ENCODE results near the gene ASTN2.

ASTN2 gene

DNA sequence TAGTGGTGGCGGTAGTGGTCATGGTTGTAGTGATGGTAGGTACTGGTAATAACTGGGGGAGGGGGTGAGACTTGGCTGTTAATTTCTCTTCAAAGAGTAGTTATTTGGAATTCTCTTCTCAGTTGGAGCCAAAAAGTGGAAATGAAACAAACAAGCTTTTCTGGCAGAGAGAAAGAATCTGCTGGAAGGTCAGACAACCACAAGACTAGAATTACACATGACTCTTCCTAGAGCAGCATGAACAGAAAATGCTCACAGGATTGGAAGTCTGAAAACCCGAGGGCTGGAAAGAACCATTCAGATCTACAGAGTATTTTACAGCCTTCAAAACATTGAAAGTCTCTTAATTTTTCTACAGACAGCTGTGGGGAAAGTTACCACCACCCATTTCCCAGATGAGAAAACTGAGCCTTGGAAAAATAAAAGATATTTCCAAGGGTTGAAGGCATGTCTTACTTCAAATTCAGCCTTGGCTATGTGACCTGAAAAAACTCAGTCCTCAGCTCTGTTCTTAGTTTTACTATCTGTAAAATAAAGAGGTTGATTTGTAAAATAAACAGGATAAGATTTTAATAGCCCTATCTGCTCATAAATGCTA, 770.7 kb downstream of the ASTN2 start:
- no peak for DNase-seq

- no peak for DNase-seq
Observed at GRCh38 chr9:116643691-116644090, 771.2 kb downstream of the ASTN2 start.

DNA sequence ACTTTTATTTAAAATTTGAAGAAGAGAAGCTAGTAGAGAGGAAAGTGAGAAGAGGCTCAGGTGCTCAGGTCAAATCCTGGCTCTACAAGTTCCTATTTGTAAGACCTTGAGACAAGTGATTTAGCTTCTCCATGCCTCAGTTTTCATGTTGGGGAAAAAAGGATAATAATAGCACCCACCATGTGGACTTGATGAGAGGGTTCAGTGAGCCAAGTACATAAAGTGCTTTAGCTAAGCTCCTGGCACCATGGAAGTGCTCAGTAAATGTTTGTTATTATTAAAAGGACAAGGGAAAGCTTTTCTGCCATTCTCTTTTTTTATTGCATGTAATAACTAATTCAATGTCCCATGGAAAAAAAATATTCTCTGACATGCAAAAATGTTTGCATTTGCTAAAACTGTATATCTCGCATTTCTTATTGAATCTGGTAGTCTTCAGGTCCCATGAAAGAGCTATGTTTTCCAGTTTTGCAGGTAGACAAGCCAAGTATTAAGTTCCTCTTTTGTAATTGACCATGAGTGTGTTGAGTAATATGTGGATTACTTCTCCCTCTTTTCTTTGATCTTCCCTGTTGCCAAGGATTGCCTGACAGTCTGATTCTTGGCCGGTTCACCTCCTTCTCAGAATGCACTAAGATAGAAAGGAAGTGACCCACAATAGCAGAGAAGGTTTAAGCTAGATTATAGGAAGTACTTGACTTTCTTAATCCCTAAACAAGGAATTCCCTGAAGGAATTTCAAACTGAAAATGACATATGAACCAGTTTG, 773.4 kb downstream of the ASTN2 start:
- DNase-seq: no peak

GRCh38 chr9:116639251-116639741, 775.6 kb downstream of the ASTN2 start:
- no peak for DNase-seq

- DNase-seq: no peak
Observed at GRCh38 chr9:116635908-116636307, 778.9 kb downstream of the ASTN2 start.

DNA sequence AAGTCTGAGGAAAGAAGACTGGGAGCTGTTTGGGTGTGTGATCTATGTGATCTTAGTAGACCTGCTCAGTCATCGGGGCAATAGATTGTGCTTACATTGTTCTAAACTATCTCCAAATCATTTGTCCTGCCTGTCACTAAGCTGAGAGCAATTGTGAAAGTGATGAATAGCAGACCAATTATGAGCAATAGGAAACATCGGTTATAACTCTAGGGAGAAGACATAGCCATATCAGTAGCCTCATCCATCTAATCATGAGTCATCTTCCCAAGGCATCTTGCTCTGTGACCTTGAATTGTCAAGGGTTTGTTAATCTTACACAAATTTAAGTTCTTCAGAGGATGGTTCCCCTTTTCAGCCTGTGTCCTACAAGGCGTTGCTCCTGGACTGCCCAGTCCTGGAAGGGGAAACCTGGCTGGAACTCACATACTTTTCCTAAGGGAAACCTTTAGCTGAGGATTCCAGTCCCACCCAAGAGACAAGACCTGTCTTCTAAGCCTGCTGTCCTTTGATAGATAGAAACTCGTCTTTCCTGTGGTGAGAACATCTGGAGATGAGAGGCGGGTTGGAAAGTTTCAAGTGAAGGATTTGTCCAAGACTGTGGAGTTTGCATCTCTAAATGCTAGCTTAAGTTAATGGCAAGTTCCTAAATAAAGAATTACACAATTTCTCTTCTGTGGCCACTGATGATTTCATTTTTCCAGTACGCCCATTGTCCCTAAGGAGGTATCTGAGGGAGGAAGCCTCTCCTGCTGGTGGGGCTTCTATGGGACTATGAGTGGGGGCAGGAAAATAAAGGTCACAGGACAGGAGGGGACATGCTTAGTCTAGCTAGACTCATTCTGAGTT, 781.6 kb downstream of the ASTN2 start:
- no peak for DNase-seq

DNA sequence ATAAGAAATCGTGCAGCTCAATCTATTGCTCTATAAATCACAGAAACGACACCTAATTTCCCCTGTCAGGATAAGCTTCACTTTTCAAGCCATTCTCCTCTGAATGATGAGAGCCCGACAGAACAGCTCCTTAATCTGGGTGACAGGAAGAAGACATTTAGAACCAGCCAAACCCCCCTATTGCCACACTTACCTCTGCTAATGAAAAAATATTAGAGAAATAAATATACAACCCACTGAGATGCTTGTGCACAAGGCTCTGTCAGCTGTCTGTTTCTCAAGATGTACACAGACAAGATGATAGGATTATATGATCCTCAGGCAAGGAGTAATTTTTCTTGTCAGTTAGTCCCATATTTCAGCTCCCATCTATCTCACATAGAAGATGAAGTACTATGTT, 785.2 kb downstream of the ASTN2 start:
- DNase-seq: no peak

DNA sequence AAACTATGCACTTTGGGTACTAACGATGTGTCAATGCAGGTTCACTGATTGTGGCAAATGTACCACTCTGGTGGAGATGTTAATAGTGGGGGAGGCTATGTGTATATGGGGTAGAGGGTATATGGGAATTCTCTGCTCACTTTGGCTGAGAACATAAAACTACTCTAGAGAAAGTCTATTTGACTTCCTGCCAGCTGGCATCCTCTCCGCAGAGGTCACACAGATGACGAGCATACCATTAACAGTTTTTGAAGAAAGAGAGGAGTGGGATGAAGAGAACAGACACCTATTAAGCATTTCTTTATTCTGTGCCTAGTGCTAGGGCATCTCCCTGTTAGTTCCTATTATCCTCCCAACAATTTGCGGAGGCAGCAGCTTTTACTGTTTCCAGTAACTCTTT, 786.1 kb downstream of the ASTN2 start:
- no peak for DNase-seq

GRCh38 chr9:116627433-116627832, 787.4 kb downstream of the ASTN2 start:
- DNase-seq: no peak

- no peak for DNase-seq
Observed at GRCh38 chr9:116626762-116627161, 788.1 kb downstream of the ASTN2 start.

DNA sequence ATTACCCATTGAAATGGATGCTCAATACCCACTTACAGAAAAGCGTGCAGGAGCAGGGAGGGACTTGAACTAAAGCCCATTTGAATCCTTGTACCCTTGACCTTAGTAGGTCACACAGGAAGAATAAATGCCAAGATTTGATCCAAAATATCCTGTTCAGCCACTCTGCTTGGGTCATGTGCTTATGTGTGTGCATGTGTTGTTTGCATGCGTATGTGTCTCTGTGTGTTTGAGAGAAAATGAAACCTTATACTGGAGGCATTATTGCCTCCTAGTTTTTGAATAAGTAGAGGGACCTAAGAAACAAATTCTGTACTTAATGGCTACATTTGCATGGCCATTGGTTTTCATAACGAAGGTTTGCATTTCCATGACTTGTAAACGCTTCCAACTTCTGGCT, 791.1 kb downstream of the ASTN2 start:
- no peak for DNase-seq

DNA sequence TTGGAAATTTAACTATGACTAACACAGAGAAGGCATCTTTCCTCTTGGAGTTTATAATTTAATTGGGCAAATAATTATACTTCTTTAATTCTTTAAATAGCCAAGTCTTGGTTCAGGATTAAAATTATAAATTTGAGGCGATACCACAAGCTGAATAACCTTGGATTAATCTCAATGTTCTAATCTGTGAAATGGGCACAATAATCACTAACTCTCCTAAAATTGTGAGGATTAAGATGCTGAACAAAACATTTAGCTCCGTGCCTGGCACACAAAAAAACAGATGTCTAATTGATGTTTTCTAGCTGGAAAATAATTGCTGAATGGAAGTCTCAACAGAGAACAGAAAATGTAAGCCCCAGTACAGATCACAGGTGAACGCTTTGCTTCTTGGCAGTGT, 797.5 kb downstream of the ASTN2 start:
- no peak for DNase-seq

DNA sequence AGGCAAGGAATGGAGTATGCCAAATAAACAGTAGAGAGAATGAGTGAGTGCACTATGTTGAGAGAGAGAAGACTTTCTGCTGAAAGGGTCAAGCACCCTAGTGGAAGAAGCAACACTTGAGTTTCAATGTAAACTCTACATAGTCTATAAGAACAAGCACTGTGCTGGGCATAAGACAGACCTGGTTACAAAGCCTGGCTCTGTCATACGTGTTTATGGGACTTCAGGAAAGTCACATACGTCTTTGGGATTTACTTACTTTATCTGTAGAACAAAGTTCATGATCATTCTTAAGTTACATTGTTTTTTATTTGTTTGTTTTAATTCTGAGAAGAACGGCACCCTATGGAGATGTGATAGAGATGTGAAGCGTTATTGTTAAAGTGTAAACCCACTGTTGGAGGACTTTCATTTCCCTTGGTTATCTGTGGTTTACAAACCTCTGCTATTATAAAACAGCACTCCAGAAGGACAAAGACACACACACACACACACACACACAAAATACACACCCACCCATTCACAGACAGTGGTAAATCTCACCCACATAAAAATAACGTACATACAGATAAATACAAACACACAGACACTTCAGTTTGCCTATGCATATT, 798.4 kb downstream of the ASTN2 start:
- no peak for DNase-seq

DNA sequence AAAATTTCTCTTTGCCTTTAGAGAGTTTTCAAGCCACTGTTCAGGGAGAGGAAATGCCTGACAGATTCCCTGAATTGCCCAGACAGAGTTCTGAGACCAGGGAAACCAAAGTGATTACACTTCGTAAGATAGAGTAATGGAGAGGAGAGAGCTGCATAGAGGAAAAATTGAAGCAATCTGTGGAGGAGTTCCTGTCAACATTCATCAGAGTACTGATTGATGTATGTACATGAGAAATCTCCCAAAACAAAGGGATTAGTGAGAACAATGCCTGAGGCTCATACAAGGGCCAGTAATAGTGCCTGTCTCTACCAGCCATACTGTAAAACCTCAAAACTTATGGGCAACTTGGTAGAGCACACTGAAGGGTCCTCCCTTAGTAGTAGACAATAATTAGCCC, 806.8 kb downstream of the ASTN2 start:
- no peak for DNase-seq

GRCh38 chr9:116605904-116606341, 808.9 kb downstream of the ASTN2 start:
- no peak for DNase-seq

DNA sequence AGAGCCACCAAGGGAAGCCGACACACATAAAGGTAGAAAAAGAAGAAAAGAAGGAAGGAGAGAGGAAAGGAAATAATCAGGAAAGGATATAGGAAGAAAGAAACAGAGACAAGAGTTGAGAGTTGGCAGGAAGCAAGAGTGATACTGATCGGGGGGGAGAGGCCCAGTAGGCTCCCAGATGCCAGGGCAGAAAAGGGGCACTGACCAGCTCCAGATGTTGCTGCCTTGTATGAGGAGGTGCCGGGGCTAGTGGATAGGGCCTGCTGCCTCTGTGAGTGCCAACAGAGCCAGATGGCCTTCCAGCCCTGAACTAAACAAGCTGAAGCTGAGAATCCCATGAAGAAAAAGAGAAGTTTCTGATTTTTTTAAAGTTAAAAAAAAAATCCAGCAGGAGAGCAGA, 809.8 kb downstream of the ASTN2 start:
- DNase-seq: no peak

DNA sequence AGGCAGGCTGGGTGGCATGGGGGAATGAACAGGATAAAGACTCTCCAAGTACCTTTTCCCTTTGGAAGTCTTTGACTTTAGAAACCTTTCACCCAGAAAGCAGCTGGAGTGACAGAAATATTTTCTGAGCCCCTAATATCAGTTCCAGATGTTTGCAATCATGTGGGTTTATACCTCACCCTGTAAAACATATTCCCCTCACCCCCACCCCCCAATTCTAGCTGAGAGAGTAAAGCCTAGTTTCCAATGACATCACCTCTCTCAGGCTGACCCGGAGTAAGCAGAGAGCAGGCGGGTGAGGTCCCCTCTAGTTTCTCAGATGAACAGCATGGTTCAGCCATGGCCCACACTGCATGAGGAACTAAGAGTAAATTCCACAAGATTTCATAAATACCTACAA, 810.6 kb downstream of the ASTN2 start:
- no peak for DNase-seq

DNA sequence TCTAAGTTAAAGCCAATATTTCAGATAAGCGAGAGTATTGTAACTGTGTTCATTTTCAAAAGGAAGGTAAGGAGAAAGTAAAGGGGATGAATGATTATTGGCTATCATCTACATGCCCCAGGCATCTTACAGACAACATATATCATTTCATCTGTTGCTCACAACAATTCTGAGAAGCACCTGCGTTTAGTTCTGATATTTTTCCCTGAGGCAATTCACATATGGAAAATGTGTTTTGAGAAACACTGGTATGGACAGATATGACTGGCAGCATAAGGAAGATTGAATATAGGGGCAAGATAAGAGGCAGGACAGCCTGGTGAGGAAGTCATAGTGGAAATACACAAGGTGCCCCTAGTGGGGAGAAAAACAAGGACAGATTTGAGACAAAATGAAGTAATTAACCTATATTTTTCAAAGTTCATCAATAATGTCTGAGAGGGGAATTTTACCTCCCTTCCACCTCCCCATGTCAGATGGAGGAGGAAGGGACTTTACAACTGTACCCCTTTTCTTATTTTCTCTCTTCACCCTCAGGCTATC, 815.4 kb downstream of the ASTN2 start:
- DNase-seq: no peak

GRCh38 chr9:116596646-116597045, 818.2 kb downstream of the ASTN2 start:
- DNase-seq: no peak

DNA sequence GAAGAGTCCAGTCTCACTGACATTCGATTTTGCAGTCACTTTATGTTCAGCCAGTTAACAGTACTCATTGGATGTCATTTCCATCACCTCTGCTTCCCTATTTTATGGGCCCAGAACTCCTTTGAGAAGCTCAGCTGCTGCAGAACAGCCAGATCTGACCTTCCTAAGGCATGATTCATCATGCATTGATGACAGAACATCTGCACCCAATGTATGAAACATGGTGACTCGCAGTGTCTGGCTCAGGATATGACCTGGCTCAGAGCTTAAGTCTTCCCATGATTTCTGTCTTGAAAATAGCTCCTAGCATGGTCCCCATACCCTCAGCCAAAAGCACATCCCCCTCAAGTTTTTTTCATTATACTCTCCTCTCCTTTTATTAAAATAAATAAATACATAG, 820.3 kb downstream of the ASTN2 start:
- no peak for DNase-seq

- no peak for DNase-seq
Observed at GRCh38 chr9:116592970-116593369, 821.9 kb downstream of the ASTN2 start.

- no peak for DNase-seq
Observed at GRCh38 chr9:116589392-116590354, 825.2 kb downstream of the ASTN2 start.

Measured in SHP77 treated with DMSO at 0.1 percent for 48 hours (cell line).